Brain microvascular endothelial cell (primary cell): ENCODE data around the gene ARMC7.

ENCODE experiments used
- DNase-seq: peaks from one replicate; pipeline ENCODE4 v3.0.0-alpha.2; 2020
- H3K27ac ChIP-seq: fragments of 250-450 bp; sonication (Bioruptor Pico); 2 replicates; pipeline ENCODE4 v1.5.1; 2020; ENCODE audit warnings: mild to moderate bottlenecking, moderate library complexity
- H3K27me3 ChIP-seq: fragments of 250-450 bp; sonication (Bioruptor Pico); replicated peaks from 2 replicates; pipeline ENCODE4 v1.5.1; 2020; ENCODE audit warnings: mild to moderate bottlenecking
- H3K36me3 ChIP-seq: fragments of 250-450 bp; sonication (Bioruptor Pico); replicated peaks from 2 replicates; pipeline ENCODE4 v1.5.1; 2020; ENCODE audit warnings: mild to moderate bottlenecking
- H3K4me3 ChIP-seq: 2 replicates; pipeline ENCODE4 v1.5.1; 2011; ENCODE audit warnings: low read depth, mild to moderate bottlenecking, control low read depth, low read length, moderate library complexity
- CTCF ChIP-seq: IDR thresholded peaks from 2 replicates; pipeline ENCODE4 v1.5.1; 2011; ENCODE audit warnings: low read depth, mild to moderate bottlenecking, moderate library complexity, low read length, control low read depth, inconsistent platforms; ENCODE audit errors: missing control alignments
- in situ Hi-C: cut with HindIII; loops from 2 replicates; pipeline ENCODE4 v1.10.0; 2017; ENCODE audit warnings: low sequenced_read_pairs, low pct_ligation_motif_present

The ARMC7 gene

GRCh38 chr17:75109407-75110233 is at the start of gene ARMC7:
Gene ARMC7 (plus strand): TSS chr17:75109969. CDS start chr17:75110289, 320 bp downstream.
- Histone ChIP-seq H3K36me3 (no peaks in the 10 kb centered on the region), H3K4me3 (peak within 1 kb of the TSS; percentile 76), H3K27ac (no peak within 1 kb of the TSS), H3K27me3 (no peaks in the 10 kb centered on the region)
- peak; percentile 69 for DNase-seq
- in situ Hi-C loops: no loop called here
- no peak for TF ChIP-seq CTCF

- H3K27ac ChIP-seq: no peak overlapping the region
- peaks cover 43% of the 10 kb centered on the region for H3K36me3 ChIP-seq
- no peak for DNase-seq
- no peaks in the 10 kb centered on the region for H3K27me3 ChIP-seq
- in situ Hi-C loops: no loop called here
- TF ChIP-seq CTCF: no peak
- no peak overlapping the region for H3K4me3 ChIP-seq
Observed at GRCh38 chr17:75060434-75061054, 49.2 kb upstream of the ARMC7 start.

GRCh38 chr17:75061055-75061438 is 48.7 kb upstream of the ARMC7 start:
- peaks cover 43% of the 10 kb centered on the region for H3K36me3 ChIP-seq
- no peak overlapping the region for H3K27ac ChIP-seq
- no peak overlapping the region for H3K4me3 ChIP-seq
- no peaks in the 10 kb centered on the region for H3K27me3 ChIP-seq
- in situ Hi-C loops: no loop called here
- no peak for DNase-seq
- no peak for TF ChIP-seq CTCF

GRCh38 chr17:75061618-75062017 is 48.2 kb upstream of the ARMC7 start:
- no peak for DNase-seq
- peaks cover 43% of the 10 kb centered on the region for H3K36me3 ChIP-seq
- TF ChIP-seq CTCF: no peak

GRCh38 chr17:75063201-75063600 is 46.6 kb upstream of the ARMC7 start:
- in situ Hi-C loops: no loop called here
- H3K27ac ChIP-seq: no peak overlapping the region
- no peaks in the 10 kb centered on the region for H3K27me3 ChIP-seq
- no peak for DNase-seq
- peaks cover 43% of the 10 kb centered on the region for H3K36me3 ChIP-seq
- H3K4me3 ChIP-seq: no peak overlapping the region
- no peak for TF ChIP-seq CTCF

More at GRCh38 chr17:75061618-75062017, 48.2 kb upstream of the ARMC7 start:
- Histone ChIP-seq H3K4me3 (no peak overlapping the region), H3K27ac (no peak overlapping the region), H3K27me3 (no peaks in the 10 kb centered on the region)
- in situ Hi-C loops: no loop called here
